ENCODE measurements around the gene TAGLN.
A peak's percentile ranks its signal among the peaks of the same experiment; 100 is the strongest.

TAGLN gene

DNA sequence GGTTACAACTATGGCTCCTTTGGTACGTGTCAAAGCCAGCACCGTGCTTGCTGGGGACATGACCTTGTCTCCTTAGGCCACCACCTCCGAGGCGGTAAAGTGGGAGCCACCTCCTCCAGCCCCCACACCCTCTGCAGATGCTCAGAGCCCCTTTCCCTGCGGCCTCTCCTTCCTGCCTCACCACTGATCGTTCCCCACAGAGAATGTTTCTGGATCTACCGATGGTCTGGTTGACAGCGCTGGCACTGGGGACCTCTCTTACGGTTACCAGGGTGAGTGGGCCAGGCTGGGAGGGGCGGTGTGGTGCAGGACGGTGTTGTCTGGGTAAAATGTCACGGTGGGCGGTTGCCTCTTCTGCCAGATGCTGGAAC is 11.8 kb upstream of the TAGLN start:
- DNase-seq (ENCODE audit: low spot score): no peak
- no peak for TF ChIP-seq CTCF (IDR thresholded peaks at IDR 0.05; ENCODE audit: extremely low read depth, missing control alignments)

- TF ChIP-seq CTCF (IDR thresholded peaks at IDR 0.05; ENCODE audit: extremely low read depth, missing control alignments): no peak
- no peak for DNase-seq (ENCODE audit: low spot score)
Observed at GRCh38 chr11:117187799-117188481, 11.2 kb upstream of the TAGLN start.

DNA sequence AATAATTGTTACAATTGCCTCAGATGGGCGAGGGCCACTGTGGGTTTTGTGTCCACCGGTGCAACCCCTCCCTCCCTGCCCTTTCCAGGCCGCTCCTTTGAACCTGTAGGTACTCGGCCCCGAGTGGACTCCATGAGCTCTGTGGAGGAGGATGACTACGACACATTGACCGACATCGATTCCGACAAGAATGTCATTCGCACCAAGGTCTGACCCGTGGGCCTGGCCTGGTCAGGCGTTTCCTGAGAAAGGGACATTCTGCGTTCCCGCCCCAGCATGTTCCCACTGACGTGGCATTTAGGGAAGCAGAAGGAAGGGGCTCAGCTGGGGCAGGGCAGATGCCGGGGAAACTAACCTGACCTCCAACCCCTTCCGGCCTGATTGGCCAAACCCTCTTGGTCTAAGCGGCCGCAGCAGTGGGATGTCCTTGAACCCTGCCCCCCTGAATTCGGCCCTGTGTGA is 10.5 kb upstream of the TAGLN start:
- TF ChIP-seq CTCF (IDR thresholded peaks at IDR 0.05; ENCODE audit: extremely low read depth, missing control alignments): no peak
- no peak for DNase-seq (ENCODE audit: low spot score)

DNA sequence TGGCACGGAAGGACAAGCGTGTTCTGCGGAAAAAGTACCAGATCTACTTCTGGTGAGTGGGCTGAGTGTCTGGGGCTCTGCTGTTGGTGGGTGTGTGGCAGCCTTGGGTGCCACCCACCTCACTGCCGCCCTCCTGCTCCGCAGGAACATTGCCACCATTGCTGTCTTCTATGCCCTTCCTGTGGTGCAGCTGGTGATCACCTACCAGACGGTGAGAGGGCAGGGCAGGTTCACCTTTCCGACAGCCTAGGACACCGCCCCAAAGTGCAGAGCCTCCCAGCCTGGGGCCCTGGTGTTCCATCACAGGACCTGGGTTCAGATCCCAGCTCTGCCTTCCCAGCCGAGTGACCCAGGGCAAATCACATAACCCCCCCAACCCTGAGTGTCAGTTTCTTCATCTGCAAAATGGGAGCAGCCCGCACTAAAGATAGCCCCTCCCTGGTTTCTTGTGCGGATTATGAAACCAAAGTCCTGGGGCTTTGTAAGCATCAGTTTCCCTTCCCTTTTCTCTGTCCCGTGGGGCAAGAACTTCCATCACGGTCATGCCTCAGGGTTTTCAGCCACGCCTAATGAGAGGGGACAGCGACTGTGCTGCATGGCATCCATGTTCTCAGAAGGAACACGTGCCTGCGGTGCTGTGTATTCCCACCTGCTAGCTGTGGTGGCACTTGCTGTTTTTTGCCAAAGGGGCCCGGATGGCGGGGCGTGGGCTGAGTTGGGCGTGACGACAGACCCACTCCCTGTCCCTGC is 9.8 kb upstream of the TAGLN start:
- no peak for TF ChIP-seq CTCF (IDR thresholded peaks at IDR 0.05; ENCODE audit: extremely low read depth, missing control alignments)
- peak; percentile 66 for DNase-seq (ENCODE audit: low spot score)

DNA sequence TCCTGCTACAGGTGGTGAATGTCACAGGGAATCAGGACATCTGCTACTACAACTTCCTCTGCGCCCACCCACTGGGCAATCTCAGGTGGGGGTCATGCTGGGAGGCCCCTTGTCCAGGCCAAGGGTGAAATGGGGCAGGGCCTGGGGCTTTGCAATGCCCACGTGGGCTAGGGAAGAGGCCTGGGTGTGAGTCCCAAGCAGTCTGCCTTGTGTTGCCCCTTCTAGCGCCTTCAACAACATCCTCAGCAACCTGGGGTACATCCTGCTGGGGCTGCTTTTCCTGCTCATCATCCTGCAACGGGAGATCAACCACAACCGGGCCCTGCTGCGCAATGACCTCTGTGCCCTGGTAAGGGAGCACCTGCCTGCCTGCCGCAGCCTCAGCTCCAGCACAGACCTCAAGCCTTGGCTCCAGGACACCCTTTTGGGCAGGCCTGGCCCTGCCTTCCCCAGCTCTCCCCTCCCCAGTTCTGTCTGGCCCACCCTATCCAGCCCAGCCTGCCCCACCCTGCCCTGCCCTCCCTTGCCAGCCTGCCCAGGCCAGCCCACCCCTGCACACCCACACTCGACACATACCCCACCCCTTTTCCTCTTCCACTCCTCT is 9.1 kb upstream of the TAGLN start:
- DNase-seq (ENCODE audit: low spot score): no peak
- TF ChIP-seq CTCF (IDR thresholded peaks at IDR 0.05; ENCODE audit: extremely low read depth, missing control alignments): no peak

GRCh38 chr11:117191680-117192400 is 7.3 kb upstream of the TAGLN start:
- DNase-seq (ENCODE audit: low spot score): no peak
- no peak for TF ChIP-seq CTCF (IDR thresholded peaks at IDR 0.05; ENCODE audit: extremely low read depth, missing control alignments)
